Activated effector memory CD4-positive, alpha-beta T cell treated with anti-CD3 and anti-CD28 coated beads, Interleukin-2, amount 50 U/mL, for 16 hours (primary cell): Measurements from ENCODE around the gene C8G.

ENCODE experiments used
- DNase-seq: peaks from one replicate; pipeline ENCODE4 v3.0.0-alpha.2; 2020

C8G gene

GRCh38 chr9:136985853-136986252 lies 40.8 kb downstream of the C8G start:
- no peak for DNase-seq

- DNase-seq, result no peak
Measured at GRCh38 chr9:136988872-136989271, 43.8 kb downstream of the C8G start.

- DNase-seq, result no peak
Measured at GRCh38 chr9:136990242-136990911, 45.3 kb downstream of the C8G start.

- peak; percentile 98 for DNase-seq
Measured at GRCh38 chr9:136991993-136992818, 47.2 kb downstream of the C8G start, which contains the start of gene PAXX. TSS of gene PAXX (plus strand) at chr9:136992422. CDS start at chr9:136992444, 22 bp downstream.

- no peak for DNase-seq
Measured at GRCh38 chr9:136992819-136993369, 47.9 kb downstream of the C8G start.

- DNase-seq, result no peak
Measured at GRCh38 chr9:136994180-136994887, 49.3 kb downstream of the C8G start.

- no peak for DNase-seq
Measured at GRCh38 chr9:136994888-136995230, 49.8 kb downstream of the C8G start.

- no peak for DNase-seq
Measured at GRCh38 chr9:136995362-136995761, 50.3 kb downstream of the C8G start.

- no peak for DNase-seq
Measured at GRCh38 chr9:136995772-136996311, 50.8 kb downstream of the C8G start.
